HG03378 (cell line): ENCODE data around the gene MRPL36.
A peak's percentile ranks its signal among the peaks of the same experiment; 100 is the strongest.

Experiments used
- ATAC-seq: cut with Tn5 transposase; IDR thresholded peaks from one replicate; pipeline ENCODE4 v1.9.1; 2021; ENCODE audit warnings: mild to moderate bottlenecking, moderate library complexity; ENCODE audit not compliant: unreplicated experiment

Gene MRPL36

DNA sequence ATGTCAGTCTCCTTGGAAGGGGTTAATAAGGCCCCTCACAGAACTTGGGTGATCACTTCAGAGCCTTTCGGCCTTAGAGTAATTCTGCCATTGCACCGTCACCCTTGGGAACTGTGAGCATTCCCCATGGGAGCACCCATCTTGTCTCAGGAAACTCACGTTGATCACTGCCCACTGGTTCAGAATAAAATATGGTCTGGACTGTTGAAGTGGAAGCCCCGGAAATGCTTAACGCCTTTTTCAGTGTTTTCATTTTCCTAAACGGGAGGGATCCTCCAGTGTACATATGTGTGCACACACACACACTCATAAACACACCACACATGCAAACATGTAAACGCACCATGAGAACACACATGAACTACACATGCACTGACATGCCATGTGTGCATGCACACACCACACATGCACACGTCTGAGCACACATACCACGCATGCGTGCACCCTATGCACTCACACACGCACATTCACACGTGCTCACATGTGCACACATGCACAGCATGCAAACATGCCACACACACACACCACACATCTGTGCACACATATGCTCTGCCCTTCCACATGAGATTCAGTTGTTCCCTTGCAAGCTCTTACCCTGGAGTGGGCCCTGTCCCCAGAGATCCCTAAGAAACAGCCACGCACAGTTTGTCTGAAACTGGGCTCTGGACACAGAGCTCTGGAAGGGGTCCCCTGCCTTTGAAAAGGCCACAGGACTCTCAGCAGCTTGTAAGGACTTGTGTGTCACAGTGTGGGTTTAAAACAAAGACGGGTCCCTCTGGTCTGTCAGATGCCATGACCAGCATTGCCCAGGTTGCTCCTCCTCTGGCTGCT, 17.0 kb downstream of the MRPL36 start:
- ATAC-seq, result peak; percentile 15

- ATAC-seq, result no peak
These were observed 17.8 kb downstream of the MRPL36 start for GRCh38 chr5:1781726-1782384.

DNA sequence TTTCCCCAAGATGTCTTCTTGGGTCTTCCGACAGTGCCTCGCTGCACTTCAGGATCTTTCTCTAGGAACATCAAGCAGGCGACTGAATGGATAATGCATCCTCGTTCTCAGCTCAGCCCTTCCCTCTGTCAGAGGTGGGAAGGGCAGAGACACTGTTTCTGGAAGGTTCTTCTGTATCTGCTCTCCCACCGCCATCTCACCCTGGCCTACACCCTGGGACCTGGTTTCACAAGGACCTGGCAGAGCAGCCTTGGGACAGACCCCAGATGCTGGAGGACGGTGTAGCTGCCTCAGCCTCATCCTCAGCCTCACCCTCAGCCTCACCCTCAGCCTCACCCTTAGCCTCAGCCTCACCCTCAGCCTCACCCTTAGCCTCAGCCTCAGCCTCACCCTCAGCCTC, 18.5 kb downstream of the MRPL36 start:
- no peak for ATAC-seq

- no peak for ATAC-seq
These were observed 19.1 kb downstream of the MRPL36 start for GRCh38 chr5:1780614-1780930.

- no peak for ATAC-seq
These were observed 19.6 kb downstream of the MRPL36 start for GRCh38 chr5:1779782-1780613.

DNA sequence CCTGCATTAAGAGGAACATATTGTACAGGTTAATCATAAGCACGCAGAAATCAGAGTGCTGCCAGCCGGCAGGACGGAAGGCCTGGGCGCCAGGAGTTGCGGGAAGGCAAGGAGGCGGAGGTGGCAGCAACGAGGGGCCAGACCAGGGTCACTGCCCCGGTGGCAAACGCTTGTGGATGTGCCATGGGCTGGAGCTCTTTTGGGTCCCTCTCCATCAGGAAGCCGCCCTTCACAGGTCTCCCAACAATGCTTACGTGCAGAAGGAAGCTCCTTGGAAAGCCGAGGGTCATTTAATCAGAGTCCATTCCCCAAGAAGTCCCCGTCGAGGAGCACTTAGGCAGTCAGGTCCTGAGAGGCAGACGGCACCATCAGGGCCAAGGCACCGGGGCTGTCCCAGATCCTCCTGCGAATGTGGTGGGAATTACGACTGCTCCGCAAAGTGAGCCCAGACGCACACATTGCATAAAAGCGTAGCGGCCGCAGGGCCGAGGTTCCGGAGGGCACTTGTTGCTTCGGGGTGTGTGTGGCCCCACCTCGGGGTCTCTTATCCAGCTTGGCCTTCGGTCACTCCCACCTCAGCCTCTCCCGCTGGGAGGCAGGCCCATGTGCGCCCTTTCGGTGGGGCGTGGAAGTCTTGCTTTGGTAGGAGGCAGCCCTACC, 20.5 kb downstream of the MRPL36 start:
- no peak for ATAC-seq

GRCh38 chr5:1778138-1779020, 21.3 kb downstream of the MRPL36 start:
- ATAC-seq, result no peak

- ATAC-seq, result no peak
These were observed 22.1 kb downstream of the MRPL36 start for GRCh38 chr5:1777281-1778137.

- ATAC-seq, result no peak
These were observed 22.8 kb downstream of the MRPL36 start for GRCh38 chr5:1776831-1777230.

- ATAC-seq, result no peak
These were observed 27.0 kb downstream of the MRPL36 start for GRCh38 chr5:1772634-1773033.

GRCh38 chr5:1771149-1772065, 28.2 kb downstream of the MRPL36 start:
- no peak for ATAC-seq

DNA sequence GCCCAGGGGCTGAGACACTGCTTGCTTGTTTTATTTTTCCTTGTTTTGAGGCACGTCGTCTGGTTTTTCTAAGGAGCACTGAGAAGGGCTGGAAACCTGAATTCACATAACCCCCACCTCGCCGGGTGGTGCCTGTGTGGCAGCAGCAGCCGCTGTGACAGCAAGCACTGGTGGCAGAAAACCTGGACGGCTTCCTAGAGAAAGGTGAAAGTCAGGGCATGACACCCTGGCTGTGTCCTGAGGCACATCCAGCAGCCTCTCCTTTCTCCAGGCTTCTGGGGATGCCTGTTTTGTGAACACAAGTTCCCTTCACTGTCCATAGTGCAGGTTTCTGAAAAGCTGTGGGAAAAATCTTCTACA, 29.2 kb downstream of the MRPL36 start:
- ATAC-seq, result no peak

- no peak for ATAC-seq
These were observed 29.7 kb downstream of the MRPL36 start for GRCh38 chr5:1769752-1770442.

GRCh38 chr5:1769017-1769640, 30.5 kb downstream of the MRPL36 start:
- no peak for ATAC-seq

DNA sequence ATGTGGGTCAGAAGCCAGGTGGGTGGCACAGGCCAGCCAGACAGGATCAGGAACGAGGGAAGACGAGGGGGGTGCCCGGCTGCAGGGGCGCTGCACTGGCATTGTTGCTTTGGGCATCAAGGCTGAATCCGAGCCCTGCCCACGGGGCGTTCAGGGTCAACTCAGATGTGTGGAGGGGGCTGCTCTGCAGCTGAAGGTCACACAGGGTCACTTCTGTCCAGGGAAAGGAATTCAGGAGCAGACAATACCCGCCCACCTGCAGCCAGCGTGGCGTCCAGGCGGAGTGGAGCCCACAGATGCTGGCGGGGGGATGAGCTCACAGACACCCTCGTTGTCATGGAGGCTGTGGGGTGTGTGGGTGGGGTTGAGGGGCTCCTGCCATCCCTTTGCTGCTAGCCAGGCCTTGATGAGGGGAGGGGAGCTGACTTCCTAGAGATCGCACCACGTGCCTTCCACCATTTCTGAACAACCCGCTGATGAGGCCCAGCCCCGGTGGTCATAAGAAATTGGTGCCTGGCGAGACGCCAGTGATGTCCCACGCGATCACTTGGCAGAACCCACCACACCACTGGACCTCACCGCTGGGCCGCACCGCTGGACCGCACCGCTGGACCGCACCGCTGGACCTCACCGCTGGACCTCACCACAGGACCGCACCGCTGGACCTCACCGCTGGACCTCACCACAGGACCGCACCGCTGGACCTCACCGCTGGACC, 31.2 kb downstream of the MRPL36 start:
- ATAC-seq, result no peak

GRCh38 chr5:1767524-1768282, 31.9 kb downstream of the MRPL36 start:
- ATAC-seq, result no peak
